CD4-positive, alpha-beta T cell treated with Interleukin-10 for 1 hour (primary cell): ENCODE measurements around the gene OR5B17.
"Not testable (repeated sequence)": the region's sequence is repeated elsewhere in the genome, so short reads cannot be mapped to it uniquely, and the experiment has no call there.

ENCODE experiments used
- DNase-seq: peaks from one replicate; pipeline ENCODE4 v3.0.0-alpha.2; 2020

The OR5B17 gene

DNA sequence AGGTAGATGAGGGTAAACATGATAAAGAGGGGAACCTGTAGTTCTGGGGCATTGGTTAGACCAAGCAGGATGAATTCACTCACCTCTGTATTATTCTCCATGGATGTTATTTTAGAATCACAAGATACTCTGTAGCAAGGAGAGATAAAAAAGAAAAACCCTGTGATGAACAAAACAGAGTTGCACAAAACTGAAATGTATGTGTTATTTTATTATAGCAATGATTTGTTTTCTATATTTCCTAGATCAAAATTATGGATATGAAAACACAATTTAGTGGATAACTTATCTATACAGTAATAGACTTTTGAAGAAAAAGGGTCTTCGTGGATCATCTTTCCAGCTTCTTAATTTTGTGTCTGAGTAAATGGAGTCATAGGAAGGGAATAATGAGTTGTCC lies at the start of gene OR5B17:
TSS of gene OR5B17 (minus strand) at position 101 of the 400 bp plus-strand sequence. CDS start at position 101, 0 bp downstream.
- no peak for DNase-seq

DNA sequence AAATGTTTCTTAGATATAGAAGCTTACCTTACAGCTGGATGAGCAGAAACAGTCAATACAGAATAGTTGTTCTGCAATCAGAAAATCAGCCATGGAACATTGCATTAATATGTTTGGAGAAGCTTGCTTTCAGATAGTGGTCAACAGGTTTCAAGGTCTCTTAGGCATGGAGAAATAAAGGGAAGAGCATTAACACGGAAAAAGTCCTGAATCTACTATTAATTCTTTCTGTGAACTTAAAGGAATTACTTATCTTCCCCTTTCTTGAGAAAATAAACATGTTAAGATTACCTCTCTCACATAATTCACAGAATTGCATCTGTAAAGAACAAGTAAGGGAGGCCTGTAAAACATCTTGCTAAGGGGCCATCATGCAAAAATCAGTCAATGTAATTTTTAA lies 47.9 kb upstream of the OR5B17 start, which contains the start of gene OR5B3:
TSS of gene OR5B3 (minus strand) at position 101 of the 400 bp plus-strand sequence. CDS start 3,465 bp downstream, outside the sequence.
- DNase-seq: no peak

DNA sequence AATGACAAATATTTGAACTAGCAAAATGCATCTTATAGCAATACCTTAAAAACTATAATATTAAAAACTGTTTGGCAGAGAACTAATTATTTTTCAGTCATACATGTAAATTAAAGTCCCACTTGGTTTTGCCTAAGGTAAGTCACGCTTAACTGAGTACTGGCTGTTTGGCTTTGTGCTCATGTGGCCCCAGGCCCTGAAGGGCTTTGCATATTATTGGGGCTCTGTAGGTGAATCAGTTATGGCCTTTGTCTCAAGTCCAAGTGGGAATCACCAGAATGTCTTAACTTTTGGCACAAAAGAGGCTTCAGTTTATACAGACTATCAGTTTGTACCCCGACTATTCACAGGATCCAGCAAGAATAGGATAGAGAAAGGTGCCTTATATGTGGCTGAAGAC lies 40.8 kb upstream of the OR5B17 start:
- DNase-seq: not testable (repeated sequence)

DNA sequence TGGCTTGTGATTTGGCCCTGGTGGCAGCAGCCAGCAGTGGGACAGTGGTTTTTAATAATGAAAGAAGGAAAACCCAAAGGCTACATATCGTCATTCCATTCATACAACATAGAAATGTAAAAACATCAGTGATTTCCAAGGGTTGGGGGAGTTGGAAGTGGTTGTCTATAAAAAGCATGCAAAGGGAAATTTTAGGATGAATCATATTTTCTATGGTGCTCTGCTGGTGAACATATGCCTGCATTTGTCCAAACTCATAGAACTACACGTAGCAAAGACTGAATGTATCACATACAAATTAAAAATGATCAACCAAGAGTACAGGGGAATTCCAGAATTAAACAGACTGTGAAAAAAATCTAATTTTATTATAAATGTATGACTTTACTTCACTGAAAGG lies 36.7 kb upstream of the OR5B17 start:
- no peak for DNase-seq

DNA sequence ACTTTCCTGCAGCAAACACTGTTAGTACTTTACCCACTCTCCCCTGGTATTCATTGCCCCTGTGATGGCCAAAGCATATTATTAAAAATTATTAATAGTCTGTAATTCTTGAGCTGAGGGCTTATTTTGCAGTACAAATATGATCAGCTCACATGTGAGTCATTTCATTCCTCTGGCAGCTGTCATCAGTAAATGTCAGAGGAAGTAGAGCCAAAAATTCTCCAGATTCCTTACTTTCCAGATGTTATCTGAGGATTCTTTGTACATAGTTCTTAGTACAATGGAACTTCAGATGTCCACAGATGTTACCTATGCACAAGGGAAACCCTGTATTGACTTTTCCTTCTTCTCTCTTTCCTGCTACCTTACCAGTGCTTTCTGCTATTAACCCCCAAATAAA lies 35.3 kb upstream of the OR5B17 start:
- no peak for DNase-seq

DNA sequence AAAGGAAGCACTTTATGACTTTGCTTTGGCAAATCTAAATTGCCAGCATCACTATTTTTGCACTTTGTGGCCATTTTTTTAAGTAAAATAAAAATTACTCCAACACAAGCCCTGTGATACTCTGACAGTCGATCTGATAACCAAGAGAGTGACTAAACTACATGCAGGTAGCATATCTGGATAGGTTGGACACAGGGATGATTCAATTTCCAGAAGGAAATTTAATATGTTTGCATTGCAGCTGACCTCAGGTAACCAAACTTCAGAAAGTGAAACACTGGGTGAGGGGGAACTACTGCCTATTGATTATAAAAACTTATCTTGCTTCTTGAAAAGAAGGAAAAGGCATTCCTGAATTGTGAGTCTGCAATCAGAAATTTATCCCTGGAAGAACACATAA lies 33.9 kb upstream of the OR5B17 start:
- DNase-seq: no peak

DNA sequence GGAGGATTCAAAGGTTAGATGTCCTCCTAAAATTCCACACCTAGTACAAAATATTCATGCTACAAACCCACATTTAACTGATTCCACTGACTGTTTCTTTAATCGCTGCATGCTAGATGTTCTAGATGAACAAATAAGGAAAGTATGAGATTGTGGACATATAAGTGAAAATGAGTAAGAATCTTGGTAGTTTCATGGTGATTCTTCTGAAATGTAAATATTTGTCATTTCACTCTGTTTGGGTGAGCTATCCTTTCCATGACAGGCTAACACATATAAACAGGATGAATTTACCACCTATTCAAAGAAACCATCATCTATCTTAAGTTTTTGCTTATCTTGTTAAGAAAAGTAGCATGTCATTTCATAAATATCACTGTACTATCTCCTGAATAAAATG lies 33.0 kb upstream of the OR5B17 start:
- DNase-seq: no peak

DNA sequence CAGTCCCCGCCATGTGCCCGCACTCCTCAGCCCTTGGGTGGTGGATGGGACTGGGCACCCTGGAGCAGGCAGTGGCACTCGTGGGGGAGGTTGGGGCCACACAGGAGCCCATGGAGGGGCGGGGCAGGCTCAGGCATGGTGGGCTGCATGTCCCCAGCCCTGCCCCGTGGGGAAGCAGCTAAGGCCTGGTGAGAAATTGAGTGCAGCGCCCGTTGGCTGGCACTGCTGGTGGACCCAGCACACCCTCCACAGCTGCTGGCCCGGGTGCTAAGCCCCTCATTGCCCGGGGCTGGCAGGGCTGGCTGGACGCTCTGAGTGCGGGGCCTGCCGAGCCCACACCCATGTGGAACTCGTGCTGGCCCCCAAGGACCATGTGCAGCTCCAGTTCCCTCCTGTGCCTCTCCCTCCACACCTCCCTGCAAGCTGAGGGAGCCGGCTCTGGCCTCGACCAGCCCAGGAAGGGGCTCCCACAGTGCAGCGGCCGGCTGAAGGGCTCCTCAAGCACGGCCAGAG lies 31.7 kb upstream of the OR5B17 start:
- DNase-seq: no peak

DNA sequence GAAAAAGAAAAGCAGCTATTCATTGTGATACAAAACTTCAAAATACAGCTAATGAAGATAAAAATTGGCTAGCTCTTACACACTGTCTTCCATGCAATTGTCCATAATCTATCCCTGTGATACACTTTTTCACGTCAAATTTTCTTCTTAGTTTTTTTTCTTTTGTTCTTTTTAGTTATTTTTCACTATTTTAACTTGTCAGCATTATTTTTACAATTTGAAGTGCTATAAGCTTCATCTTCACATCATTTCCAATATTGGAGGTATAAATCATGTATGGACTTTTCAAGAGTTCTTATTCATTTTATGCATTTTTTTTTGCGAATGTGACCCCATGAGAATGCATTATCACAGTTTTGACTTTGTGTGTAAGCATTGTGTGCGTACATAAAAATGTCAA lies 4.1 kb downstream of the OR5B17 start:
- DNase-seq: no peak

DNA sequence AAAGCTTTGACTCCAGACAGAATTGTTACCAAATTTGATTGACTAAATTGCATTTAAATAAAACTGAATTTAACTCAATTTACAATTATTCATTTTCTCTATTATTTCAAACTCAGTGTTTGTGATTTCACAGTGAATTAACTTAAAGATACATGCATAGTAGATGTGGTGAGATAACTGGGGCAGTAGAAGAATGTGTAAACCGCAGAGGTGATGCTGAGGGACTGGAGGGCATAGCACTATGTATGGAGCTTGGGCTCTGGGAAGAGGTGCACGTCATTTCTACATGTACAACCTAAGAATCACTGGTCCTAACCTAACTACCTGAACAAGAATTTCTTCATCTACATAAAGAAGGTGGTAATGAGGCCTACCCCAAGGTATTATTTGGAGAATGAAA lies 13.7 kb downstream of the OR5B17 start:
- DNase-seq: no peak

DNA sequence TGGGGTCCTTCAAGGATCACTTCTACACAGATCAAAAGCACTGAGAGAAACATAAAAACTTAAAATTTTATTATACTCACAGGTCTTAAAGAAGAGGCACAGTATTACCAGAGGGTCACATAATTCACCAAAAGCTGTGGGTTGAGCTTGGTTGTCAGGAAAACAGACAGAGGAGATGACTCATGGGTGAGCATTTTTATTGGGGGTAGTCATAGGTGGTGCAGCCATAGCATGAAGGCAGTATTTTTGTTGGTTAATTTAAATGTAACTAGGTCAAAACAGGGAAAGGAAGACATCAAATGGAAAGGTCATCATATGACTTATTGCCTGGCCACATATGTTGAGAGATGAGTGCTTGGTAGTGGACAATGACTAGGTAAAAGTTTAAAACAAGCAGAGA lies 24.2 kb downstream of the OR5B17 start:
- DNase-seq: no peak

DNA sequence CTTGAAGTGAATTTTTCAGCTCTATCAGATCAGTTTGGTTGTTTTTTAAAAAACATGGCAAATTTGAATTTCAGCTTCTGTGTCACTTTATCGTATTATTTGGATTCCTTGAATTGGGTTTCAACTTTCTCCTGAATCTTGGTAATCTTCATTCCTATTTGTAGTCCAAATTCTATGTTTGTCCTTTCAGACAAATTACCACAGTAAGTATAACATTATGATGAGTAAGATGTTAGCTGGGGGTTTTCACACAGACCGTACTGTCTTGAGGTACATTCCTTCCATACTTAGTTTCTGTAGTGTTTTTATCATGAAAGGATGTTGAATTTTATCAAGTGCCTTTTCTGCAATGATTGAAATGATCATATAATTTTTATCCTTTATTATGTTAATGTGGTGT lies 28.0 kb downstream of the OR5B17 start:
- DNase-seq: no peak

DNA sequence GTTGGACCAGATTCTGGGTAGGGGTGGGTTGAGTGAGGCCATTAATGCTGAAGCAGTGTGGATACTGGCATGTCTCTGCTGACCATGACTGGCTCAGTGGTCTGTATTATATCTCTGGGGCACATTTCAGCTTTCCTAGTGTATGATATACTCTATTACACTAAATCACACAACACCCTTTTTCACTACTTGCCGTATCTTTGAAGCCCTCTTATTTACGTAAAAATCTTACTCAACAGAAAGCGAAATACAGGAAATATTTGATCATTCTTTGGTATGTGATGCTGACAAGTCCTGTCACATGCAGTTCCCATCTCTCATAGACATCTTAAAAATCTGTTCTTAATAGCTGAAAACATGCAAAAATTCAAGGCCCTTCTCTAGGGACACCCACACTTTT lies 40.3 kb downstream of the OR5B17 start:
- DNase-seq: no peak

DNA sequence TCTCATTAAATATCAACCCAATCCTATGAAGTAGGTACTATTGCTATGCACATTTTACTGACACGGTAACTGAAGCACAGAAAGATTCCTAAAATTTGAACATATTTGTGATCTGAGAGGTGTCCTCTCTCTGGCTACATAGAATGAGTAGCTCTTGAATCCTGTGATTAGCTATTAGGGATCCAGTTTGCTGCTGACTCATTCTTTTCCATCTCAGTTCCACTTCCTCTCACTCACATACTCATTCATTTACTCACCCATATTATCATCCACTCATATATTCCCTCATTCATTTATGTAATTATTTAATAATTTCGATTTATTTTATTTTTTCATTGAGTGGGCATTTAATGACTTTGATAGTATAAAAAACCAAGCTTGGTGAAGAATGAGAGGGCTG lies 42.7 kb downstream of the OR5B17 start:
- no peak for DNase-seq
